CD14-positive monocyte (primary cell): ENCODE measurements around the gene PRRX2. TPM values are rescaled to one million over a fixed set of nuclear protein-coding genes. Genes with fewer than 3 reads are reported as not detected.

Source experiments
- DNase-seq, 3 donors: peaks; one replicate each; pipeline ENCODE4 v3.0.0-alpha.2; 2011 to 2022
- H2AFZ ChIP-seq: 2 replicates; pipeline ENCODE4 v1.6.0; 2012; ENCODE audit warnings: mild to moderate bottlenecking, low read depth, low read length, inconsistent platforms; ENCODE audit not compliant: insufficient read depth, poor library complexity, severe bottlenecking
- H3K27ac ChIP-seq, 2 donors: 1 replicate in 1 of 2; 2 replicates in 1 of 2; pipeline ENCODE4 v1.5.1; 2012 to 2013; ENCODE audit warnings: low read length in 2 of 2, control low read depth in 1 of 2, inconsistent platforms in 1 of 2, low read depth in 1 of 2, mild to moderate bottlenecking in 1 of 2
- H3K27me3 ChIP-seq, 2 donors: one replicate each; pipeline versions ENCODE4 v1.6.0 to v1.6.1; 2011 to 2013; ENCODE audit warnings: low read length in 2 of 2; ENCODE audit not compliant: control insufficient read depth in 2 of 2, insufficient read depth in 2 of 2
- H3K36me3 ChIP-seq, 2 donors: replicated peaks in 1 of 2; 1 replicate in 1 of 2; 2 replicates in 1 of 2; pipeline versions ENCODE4 v1.5.1 to v1.6.1; 2012 to 2013; ENCODE audit warnings: low read length in 2 of 2, control low read depth in 1 of 2, inconsistent platforms in 1 of 2, mild to moderate bottlenecking in 1 of 2; ENCODE audit not compliant: insufficient read depth in 2 of 2, control insufficient read depth in 1 of 2
- H3K4me1 ChIP-seq, 2 donors: 1 replicate in 1 of 2; 2 replicates in 1 of 2; pipeline versions ENCODE4 v1.5.1 to v1.6.1; 2012 to 2013; ENCODE audit warnings: low read length in 2 of 2, control low read depth in 1 of 2, inconsistent platforms in 1 of 2, mild to moderate bottlenecking in 1 of 2, moderate library complexity in 1 of 2; ENCODE audit not compliant: insufficient read depth in 2 of 2, control insufficient read depth in 1 of 2
- H3K4me2 ChIP-seq: replicated peaks from 2 replicates; pipeline ENCODE3; 2012; ENCODE audit warnings: low read length, moderate library complexity, mild to moderate bottlenecking; ENCODE audit not compliant: poor library complexity, severe bottlenecking; ENCODE audit errors: extremely low read depth
- H3K4me3 ChIP-seq, 3 experiments: fragments of 200-600 bp in 1 of 3; sonication (generic) in 1 of 3; replicated peaks in 1 of 3; 1 replicate in 2 of 3; 2 replicates in 1 of 3; pipeline ENCODE4 v1.5.1; 2011 to 2013; ENCODE audit warnings: low read length in 3 of 3, mild to moderate bottlenecking in 3 of 3, control low read depth in 2 of 3, low read depth in 2 of 3, inconsistent platforms in 1 of 3, moderate library complexity in 1 of 3
- H3K79me2 ChIP-seq: 2 replicates; pipeline ENCODE4 v1.6.0; 2012; ENCODE audit warnings: mild to moderate bottlenecking, control low read depth, inconsistent platforms, low read length, moderate library complexity; ENCODE audit not compliant: insufficient read depth
- H3K9ac ChIP-seq: 2 replicates; pipeline ENCODE4 v1.6.0; 2017; ENCODE audit warnings: low read length, mild to moderate bottlenecking; ENCODE audit not compliant: insufficient read depth, poor library complexity, severe bottlenecking
- H3K9me3 ChIP-seq, 2 donors: replicated peaks in 1 of 2; 1 replicate in 1 of 2; 2 replicates in 1 of 2; pipeline versions ENCODE4 v1.5.1 to v1.6.1; 2012 to 2013; ENCODE audit warnings: low read length in 2 of 2, control low read depth in 1 of 2; ENCODE audit not compliant: control insufficient read depth in 1 of 2, insufficient read depth in 1 of 2
- H4K20me1 ChIP-seq: 2 replicates; pipeline ENCODE4 v1.6.0; 2012; ENCODE audit warnings: mild to moderate bottlenecking, low read length, control low read depth, moderate library complexity; ENCODE audit not compliant: insufficient read depth
- H3K27ac Mint-ChIP-seq, 7 donors: one replicate each; pipeline ENCODE4 v1.8.0; 2020; ENCODE audit warnings: mild to moderate bottlenecking in 7 of 7, mixed read lengths in 7 of 7, moderate library complexity in 6 of 7, inconsistent platforms in 2 of 7
- H3K27me3 Mint-ChIP-seq, 3 donors: one replicate each; pipeline ENCODE4 v1.8.0; 2021 to 2022; ENCODE audit warnings: low read depth in 3 of 3, mild to moderate bottlenecking in 3 of 3, mixed read lengths in 3 of 3, moderate library complexity in 3 of 3, inconsistent platforms in 1 of 3
- H3K36me3 Mint-ChIP-seq, 2 donors: one replicate each; pipeline ENCODE4 v1.8.0; 2020; ENCODE audit warnings: mixed read lengths in 2 of 2, inconsistent platforms in 1 of 2, mild to moderate bottlenecking in 1 of 2
- H3K4me1 Mint-ChIP-seq: one replicate; pipeline ENCODE4 v1.8.0; 2020; ENCODE audit warnings: mild to moderate bottlenecking, mixed read lengths
- H3K4me3 Mint-ChIP-seq, 2 donors: one replicate each; pipeline ENCODE4 v1.8.0; 2020; ENCODE audit warnings: mild to moderate bottlenecking in 2 of 2, mixed read lengths in 2 of 2, moderate library complexity in 1 of 2
- H3K9me3 Mint-ChIP-seq, 7 donors: one replicate each; pipeline ENCODE4 v1.8.0; 2020 to 2022; ENCODE audit warnings: mixed read lengths in 7 of 7, mild to moderate bottlenecking in 6 of 7, moderate library complexity in 6 of 7, inconsistent platforms in 2 of 7
- CTCF ChIP-seq: fragments of 200-600 bp; IDR thresholded peaks from one replicate; pipeline ENCODE4 v1.8.0; 2022; ENCODE audit warnings: antibody characterized with exemption, mild to moderate bottlenecking
- WGBS: methylation state at CpG from one replicate; pipeline ENCODE4 v1.1.5; 2013; ENCODE audit warnings: missing lambda C conversion rate; ENCODE audit not compliant: insufficient coverage; 5-methylcytosine and 5-hydroxymethylcytosine counted together
- intact Hi-C, 2 donors: fragments of 100-400 bp; cut with micrococcal nuclease; formaldehyde crosslinking; loops; one replicate each; pipeline versions ENCODE4 v1.15.0 to v1.15.1; 2023
- polyA plus RNA-seq, 3 donors: library from polyadenylated mRNA; depleted of rRNA in 1 of 3; unstranded in 2 of 3; stranded (reverse) in 1 of 3; fragments of 300-500 nt in 2 of 3; fragments of >200 nt in 1 of 3; fragmentation: Illumina TruSeq in 2 of 3; gene quantifications; 1 replicate in 2 of 3; 2 replicates in 1 of 3; pipeline ENCODE4 v1.2.3, GENCODE V29; 2012 to 2021

The PRRX2 gene
- polyA plus RNA-seq, 3 donors = not detected

DNA sequence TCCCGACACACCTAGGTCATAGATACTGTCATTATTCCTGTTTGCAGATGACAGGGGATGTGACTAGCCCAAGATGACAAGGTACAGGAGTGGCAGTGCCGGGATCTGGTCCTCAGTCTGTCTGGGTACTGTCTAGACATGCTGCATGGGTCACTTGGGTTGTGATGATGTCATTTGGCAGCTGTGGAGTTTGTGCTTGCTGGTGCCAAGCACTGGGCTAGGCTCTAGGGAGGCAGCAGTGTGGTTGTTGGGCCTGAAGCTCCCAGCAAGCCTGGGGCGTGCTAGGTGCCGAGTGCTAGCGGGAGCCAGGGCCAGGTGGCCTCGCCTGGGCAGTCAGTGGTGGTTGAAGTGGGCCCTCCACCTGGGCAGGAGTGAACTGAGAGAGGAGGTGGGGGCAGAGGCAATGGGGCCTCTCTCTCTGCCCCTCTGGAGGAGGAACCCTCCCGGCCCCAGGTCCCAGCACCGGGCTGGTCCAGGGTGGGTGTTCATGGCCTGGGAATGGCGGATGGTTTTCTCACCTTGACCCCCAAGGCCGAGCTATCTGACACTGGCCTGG, 14.7 kb upstream of the PRRX2 start:
- Mint-ChIP-seq H3K36me3 (no peaks in the 10 kb centered on the region), H3K27ac (no peak overlapping the region), H3K4me1 (no peaks in the 10 kb centered on the region), H3K27me3 (peaks cover 4 to 21% (median 9%) of the 10 kb centered on the region in 3 donors), H3K4me3 (no peak overlapping the region), H3K9me3 (peaks cover 0 to 5% (median 4%) of the 10 kb centered on the region in 7 donors)
- 94% methylated on average over 10 of the region's 10 CpGs for WGBS
- Histone ChIP-seq H3K4me3 (no peak overlapping the region), H3K9ac (no peak overlapping the region), H3K79me2 (no peaks in the 10 kb centered on the region), H2AFZ (no peak overlapping the region), H3K27me3 (peaks cover 0 to 4% of the 10 kb centered on the region in 2 donors), H3K36me3 (no peaks in the 10 kb centered on the region), H4K20me1 (no peaks in the 10 kb centered on the region), H3K9me3 (no peaks in the 10 kb centered on the region), H3K27ac (no peak overlapping the region), H3K4me1 (no peaks in the 10 kb centered on the region), H3K4me2 (no peak overlapping the region)
- no peak for TF ChIP-seq CTCF
- no peak for DNase-seq
- intact Hi-C loops = loop anchor here in 1 of 2 donors (5.0 kb wide), 1 partner anchor 77 kb away; no protein-coding TSS in a partner anchor

DNA sequence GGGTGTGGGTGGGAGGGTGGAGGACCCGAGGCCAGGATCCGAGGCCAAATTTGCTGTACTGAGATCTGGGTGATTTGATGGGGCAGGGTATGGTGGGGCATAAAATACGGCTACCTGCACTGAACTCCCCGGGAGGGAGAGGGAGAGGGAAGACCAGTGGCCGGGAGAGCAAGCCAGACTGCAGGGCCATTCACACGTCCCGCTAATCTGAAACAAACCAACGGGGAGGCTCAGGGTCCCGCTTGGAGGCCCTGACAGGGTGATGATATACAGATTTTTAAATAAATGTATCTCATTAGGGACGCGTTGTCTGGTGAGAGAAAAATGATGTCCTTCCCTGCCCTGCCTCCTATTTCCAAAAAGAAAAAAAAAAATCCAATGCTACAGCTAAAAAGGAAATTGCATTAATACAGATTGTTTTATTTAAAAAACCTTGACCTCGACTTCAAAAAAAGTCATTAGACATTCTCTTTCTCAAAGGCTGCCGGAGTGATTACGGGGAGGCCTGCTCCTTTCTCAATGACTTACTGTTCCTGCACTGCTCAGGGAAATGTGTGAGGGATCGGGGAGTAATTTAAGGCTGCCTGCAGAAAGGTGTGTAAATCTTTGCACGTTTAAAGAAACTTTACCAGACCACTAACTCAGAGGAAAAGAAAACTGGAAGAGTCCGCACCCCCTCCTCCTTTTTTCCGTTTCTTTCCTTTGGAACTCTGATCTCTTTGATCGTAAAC, 11.5 kb upstream of the PRRX2 start:
- H3K4me3 ChIP-seq = no peak overlapping the region
- H4K20me1 ChIP-seq = no peaks in the 10 kb centered on the region
- no peaks in the 10 kb centered on the region for H3K79me2 ChIP-seq
- no peaks in the 10 kb centered on the region for H3K4me1 ChIP-seq
- peaks cover 0 to 4% of the 10 kb centered on the region in 2 donors for H3K27me3 ChIP-seq
- Mint-ChIP-seq H3K9me3 (peaks cover 0 to 2% (median 0%) of the 10 kb centered on the region in 7 donors), H3K27ac (no peak overlapping the region), H3K4me3 (no peak overlapping the region), H3K27me3 (peaks cover 6 to 26% (median 18%) of the 10 kb centered on the region in 3 donors), H3K4me1 (no peaks in the 10 kb centered on the region), H3K36me3 (no peaks in the 10 kb centered on the region)
- DNase-seq = no peak
- H3K9ac ChIP-seq = no peak overlapping the region
- no peak overlapping the region for H2AFZ ChIP-seq
- intact Hi-C loops = loop anchor here in 1 of 2 donors (5.0 kb wide), 1 partner anchor 73 kb away; no protein-coding TSS in a partner anchor
- no peak overlapping the region for H3K4me2 ChIP-seq
- H3K36me3 ChIP-seq = no peaks in the 10 kb centered on the region
- H3K9me3 ChIP-seq = no peaks in the 10 kb centered on the region
- H3K27ac ChIP-seq = no peak overlapping the region
- TF ChIP-seq CTCF = no peak
- WGBS = 72% methylated on average over 6 of the region's 19 CpGs
